ENCODE results near the gene CA11.

DNA sequence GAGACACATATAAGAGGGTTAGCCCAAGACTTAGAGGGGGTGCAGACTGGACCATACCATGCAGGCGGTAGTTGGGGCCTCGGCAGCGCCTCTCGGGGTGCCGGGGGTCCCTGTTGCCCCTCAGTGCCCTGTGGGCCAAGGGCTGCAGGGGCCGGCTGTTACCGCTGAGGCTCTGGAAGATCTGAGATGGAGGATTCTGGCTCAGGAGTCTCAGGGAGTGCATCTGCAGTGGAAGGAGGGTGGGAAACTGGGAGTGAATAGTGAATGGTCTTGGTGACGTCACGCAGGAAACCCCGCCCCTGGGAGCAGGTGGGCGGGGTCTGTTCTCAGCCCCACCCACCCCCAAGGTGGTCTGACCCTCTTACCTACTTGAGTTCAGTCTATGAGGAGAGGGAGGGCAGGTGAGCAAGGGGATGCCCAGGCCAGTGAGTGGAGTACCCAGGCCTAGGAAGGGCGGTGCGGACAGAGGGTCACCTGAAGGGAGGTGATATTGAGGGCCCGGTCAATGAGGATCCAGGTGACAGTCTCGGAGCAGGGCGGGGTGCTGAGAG is 7.1 kb downstream of the CA11 start:
- TF ChIP-seq POLR2A (IDR thresholded peaks at IDR 0.05; ENCODE audit: low read depth, low read length): no peak
- TF ChIP-seq POLR2AphosphoS5 (IDR thresholded peaks at IDR 0.05; ENCODE audit: low read depth, low read length): no peak
- no peak for TF ChIP-seq TAF1 (IDR thresholded peaks at IDR 0.05; ENCODE audit: borderline replicate concordance, low read depth, low read length)

Measured in GM12892 (cell line).